PC-9 (cell line): ENCODE results near the gene MAGI1. TPM values are rescaled to one million over a fixed set of nuclear protein-coding genes. Genes with fewer than 3 reads are reported as not detected.

Experiments used
- BruUV-seq: library from RNA; stranded (reverse); fragments of 400-500 nt; replicated peaks from 2 replicates; lab custom pipeline; 2021; lab: Mats Ljungman, UMichigan
- CTCF ChIA-PET: fragments of 300-600 bp; sonication (Branson Sonifier 250); formaldehyde crosslinking; loops from one replicate; lab custom pipeline; 2022; ENCODE audit warnings: antibody characterized with exemption; lab: Charles Lee
- POLR2A ChIA-PET: fragments of 300-600 bp; sonication (Branson Sonifier 250); formaldehyde crosslinking; loops from one replicate; lab custom pipeline; 2022; ENCODE audit warnings: antibody characterized with exemption; ENCODE audit not compliant: unreplicated experiment; lab: Charles Lee
- DNase-seq, 2 experiments: peaks; one replicate each; pipeline versions ENCODE4 v3.0.0 to v3.0.0-alpha.2; 2015 to 2022; ENCODE audit warnings: mixed read lengths in 1 of 2
- H2AFZ ChIP-seq: fragments of 200-600 bp; sonication (generic); 2 replicates; pipeline ENCODE4 v1.8.1; 2017; ENCODE audit warnings: antibody characterized with exemption
- H3F3A ChIP-seq: fragments of 200-600 bp; sonication (generic); 2 replicates; pipeline ENCODE4 v1.8.1; 2017; ENCODE audit warnings: antibody characterized with exemption, mild to moderate bottlenecking, low read depth; ENCODE audit not compliant: insufficient read depth
- H3K27ac ChIP-seq: fragments of 200-600 bp; sonication (generic); 2 replicates; pipeline ENCODE4 v1.6.1; 2016; ENCODE audit warnings: mixed run types
- H3K27me3 ChIP-seq: fragments of 200-600 bp; sonication (generic); 2 replicates; pipeline ENCODE4 v1.6.1; 2016; ENCODE audit warnings: low read depth, mixed run types; ENCODE audit not compliant: insufficient read depth
- H3K36me3 ChIP-seq: fragments of 200-600 bp; sonication (generic); 2 replicates; pipeline ENCODE4 v1.6.1; 2016; ENCODE audit warnings: low read depth, mixed run types
- H3K4me1 ChIP-seq: fragments of 200-600 bp; sonication (generic); replicated peaks from 2 replicates; pipeline ENCODE4 v1.6.1; 2016; ENCODE audit warnings: mixed run types; ENCODE audit not compliant: insufficient read depth
- H3K4me2 ChIP-seq: fragments of 200-600 bp; sonication (generic); 2 replicates; pipeline ENCODE4 v1.6.1; 2017; ENCODE audit warnings: mixed run types
- H3K4me3 ChIP-seq: fragments of 200-600 bp; sonication (generic); 2 replicates; pipeline ENCODE4 v1.6.1; 2016; ENCODE audit warnings: mixed run types
- H3K79me2 ChIP-seq: fragments of 200-600 bp; sonication (generic); 2 replicates; pipeline ENCODE4 v1.6.1; 2017; ENCODE audit warnings: low read depth, mixed run types
- H3K9me2 ChIP-seq: fragments of 200-600 bp; sonication (generic); 2 replicates; pipeline ENCODE4 v1.8.1; 2017; ENCODE audit warnings: mild to moderate bottlenecking; ENCODE audit not compliant: insufficient read depth
- H3K9me3 ChIP-seq: fragments of 200-600 bp; sonication (generic); 2 replicates; pipeline ENCODE4 v1.8.1; 2016; ENCODE audit warnings: low read depth; ENCODE audit not compliant: insufficient read depth
- H4K20me1 ChIP-seq: fragments of 200-600 bp; sonication (generic); 2 replicates; pipeline ENCODE4 v1.8.1; 2017; ENCODE audit not compliant: insufficient read depth
- EZH2 ChIP-seq: fragments of 200-600 bp; sonication (generic); IDR thresholded peaks from 2 replicates; pipeline ENCODE4 v1.8.0; 2017; ENCODE audit warnings: antibody characterized with exemption, low read depth
- intact Hi-C: fragments of 100-400 bp; cut with micrococcal nuclease; formaldehyde crosslinking; loops from one replicate; pipeline ENCODE4 v1.10.0; 2022; ENCODE audit not compliant: unreplicated experiment
- total RNA-seq: library from RNA; stranded (reverse); gene quantifications from 2 replicates; pipeline ENCODE4 v1.2.3, GENCODE V29; 2021
- TF ChIP-seq, protein P1 (sequence below): fragments of 200-600 bp; sonication (generic); conservative IDR thresholded peaks from 2 replicates; pipeline ENCODE4 v1.6.1; 2017; ENCODE audit warnings: mixed run types, antibody characterized with exemption, mild to moderate bottlenecking, moderate library complexity

MAGI1 gene
- total RNA-seq, 1 experiment from 2014 or later, result 23.3 TPM

- ChIA-PET POLR2A (no interaction called here), CTCF (no interaction called here)
- no peaks in the 10 kb centered on the region for H3K4me1 ChIP-seq
- no peaks in the 10 kb centered on the region for H3F3A ChIP-seq
- peaks cover 9% of the 10 kb centered on the region; the same call in 1 of the 2 replicates for H3K9me3 ChIP-seq
- no peak for DNase-seq
- TF ChIP-seq EZH2, result no peak
- TF ChIP-seq, protein P1, sequence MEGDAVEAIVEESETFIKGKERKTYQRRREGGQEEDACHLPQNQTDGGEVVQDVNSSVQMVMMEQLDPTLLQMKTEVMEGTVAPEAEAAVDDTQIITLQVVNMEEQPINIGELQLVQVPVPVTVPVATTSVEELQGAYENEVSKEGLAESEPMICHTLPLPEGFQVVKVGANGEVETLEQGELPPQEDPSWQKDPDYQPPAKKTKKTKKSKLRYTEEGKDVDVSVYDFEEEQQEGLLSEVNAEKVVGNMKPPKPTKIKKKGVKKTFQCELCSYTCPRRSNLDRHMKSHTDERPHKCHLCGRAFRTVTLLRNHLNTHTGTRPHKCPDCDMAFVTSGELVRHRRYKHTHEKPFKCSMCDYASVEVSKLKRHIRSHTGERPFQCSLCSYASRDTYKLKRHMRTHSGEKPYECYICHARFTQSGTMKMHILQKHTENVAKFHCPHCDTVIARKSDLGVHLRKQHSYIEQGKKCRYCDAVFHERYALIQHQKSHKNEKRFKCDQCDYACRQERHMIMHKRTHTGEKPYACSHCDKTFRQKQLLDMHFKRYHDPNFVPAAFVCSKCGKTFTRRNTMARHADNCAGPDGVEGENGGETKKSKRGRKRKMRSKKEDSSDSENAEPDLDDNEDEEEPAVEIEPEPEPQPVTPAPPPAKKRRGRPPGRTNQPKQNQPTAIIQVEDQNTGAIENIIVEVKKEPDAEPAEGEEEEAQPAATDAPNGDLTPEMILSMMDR, result no peak
- no peak overlapping the region for H3K4me2 ChIP-seq
- H3K36me3 ChIP-seq, result no peaks in the 10 kb centered on the region
- no peak overlapping the region for H3K27ac ChIP-seq
- peaks cover 21% of the 10 kb centered on the region; the same call in 1 of the 2 replicates for H3K79me2 ChIP-seq
- H2AFZ ChIP-seq, result no peak overlapping the region
- no TSS peak for BruUV-seq
- no peaks in the 10 kb centered on the region for H4K20me1 ChIP-seq
- no peak overlapping the region for H3K4me3 ChIP-seq
- H3K9me2 ChIP-seq, result no peaks in the 10 kb centered on the region
- H3K27me3 ChIP-seq, result no peaks in the 10 kb centered on the region
- intact Hi-C loops, result loop anchor here (10.0 kb wide), 1 partner anchor 221 kb away; no protein-coding TSS in a partner anchor
These were observed 124.5 kb downstream of the MAGI1 start for GRCh38 chr3:65914032-65914739.

DNA sequence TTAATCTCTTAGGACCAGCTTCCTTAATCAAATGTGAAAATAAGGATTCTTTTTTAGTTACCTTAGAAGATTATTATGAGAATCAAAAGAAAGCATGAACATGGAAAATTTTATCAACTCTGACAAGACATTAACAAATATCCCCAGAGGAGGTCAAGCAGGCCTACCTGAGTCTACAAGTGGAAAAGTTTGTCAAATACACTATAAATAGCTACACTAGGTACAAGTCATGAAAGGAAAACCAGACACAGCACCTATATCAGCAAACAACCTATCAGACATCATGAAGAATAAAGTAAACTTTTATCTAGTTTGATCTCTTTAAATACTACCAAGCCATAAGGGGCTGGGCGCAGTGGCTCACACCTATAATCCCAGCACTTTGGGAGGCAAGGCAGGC is 126.1 kb downstream of the MAGI1 start:
- H3K27me3 ChIP-seq, result no peaks in the 10 kb centered on the region
- no peaks in the 10 kb centered on the region for H3F3A ChIP-seq
- H3K9me3 ChIP-seq, result peaks cover 8% of the 10 kb centered on the region; the same call in 1 of the 2 replicates
- H2AFZ ChIP-seq, result no peak overlapping the region
- intact Hi-C loops, result loop anchor here (10.0 kb wide), 1 partner anchor 222 kb away; no protein-coding TSS in a partner anchor
- DNase-seq, result no peak
- no peaks in the 10 kb centered on the region for H3K36me3 ChIP-seq
- H3K4me3 ChIP-seq, result no peak overlapping the region
- CTCF ChIA-PET, result no interaction called here
- H3K9me2 ChIP-seq, result no peaks in the 10 kb centered on the region
- BruUV-seq, result no TSS peak
- H3K4me2 ChIP-seq, result no peak overlapping the region
- TF ChIP-seq EZH2, result no peak
- TF ChIP-seq, protein P1, result no peak
- no peaks in the 10 kb centered on the region for H4K20me1 ChIP-seq
- no peaks in the 10 kb centered on the region for H3K4me1 ChIP-seq
- no peak overlapping the region for H3K27ac ChIP-seq
- POLR2A ChIA-PET, result no interaction called here
- peaks cover 21% of the 10 kb centered on the region; the same call in 1 of the 2 replicates for H3K79me2 ChIP-seq

DNA sequence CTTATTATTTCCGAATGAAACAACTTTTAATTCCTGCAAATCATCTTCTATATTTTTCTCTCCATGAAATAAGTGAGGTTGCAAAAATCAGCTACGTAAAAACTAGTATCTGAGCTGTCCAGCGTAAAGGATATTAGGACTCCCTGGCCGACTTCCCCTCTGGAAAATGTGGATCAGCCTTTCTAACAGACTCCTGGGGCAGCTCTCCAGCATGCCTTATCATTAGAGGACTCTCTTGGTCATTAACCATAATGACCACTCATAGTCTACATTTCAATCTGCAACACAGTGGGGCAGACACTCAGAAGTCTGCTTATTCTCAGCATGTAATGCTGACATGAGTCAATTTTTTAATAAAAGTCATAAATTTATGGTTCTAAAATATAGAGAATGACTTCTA is 130.1 kb downstream of the MAGI1 start:
- Histone ChIP-seq H3K79me2 (peaks cover 17% of the 10 kb centered on the region), H3K36me3 (no peaks in the 10 kb centered on the region), H3F3A (no peaks in the 10 kb centered on the region), H3K27me3 (no peaks in the 10 kb centered on the region), H3K4me1 (no peaks in the 10 kb centered on the region), H3K4me3 (no peak overlapping the region), H3K4me2 (no peak overlapping the region), H3K9me3 (no peaks in the 10 kb centered on the region), H3K9me2 (no peaks in the 10 kb centered on the region), H4K20me1 (no peaks in the 10 kb centered on the region), H3K27ac (no peak overlapping the region), H2AFZ (no peak overlapping the region)
- no TSS peak for BruUV-seq
- ChIA-PET POLR2A (no interaction called here), CTCF (no interaction called here)
- no peak for DNase-seq
- TF ChIP-seq EZH2, result no peak
- TF ChIP-seq, protein P1, result no peak
- intact Hi-C loops, result no loop called here
